GM19023 (cell line): ENCODE results near the gene P4HB.
"Not testable (repeated sequence)": the region's sequence is repeated elsewhere in the genome, so short reads cannot be mapped to it uniquely, and the experiment has no call there.

ENCODE experiments used
- ATAC-seq: cut with Tn5 transposase; IDR thresholded peaks from one replicate; pipeline ENCODE4 v1.9.1; 2021; ENCODE audit warnings: mild to moderate bottlenecking, moderate library complexity; ENCODE audit not compliant: unreplicated experiment

Gene P4HB

GRCh38 chr17:81849457-81849856 lies 10.9 kb downstream of the P4HB start:
- no peak for ATAC-seq

- no peak for ATAC-seq
Measured at GRCh38 chr17:81846743-81847689, 13.3 kb downstream of the P4HB start.

GRCh38 chr17:81845881-81846742 lies 14.2 kb downstream of the P4HB start:
- ATAC-seq: no peak

GRCh38 chr17:81845361-81845760 lies 15.0 kb downstream of the P4HB start:
- ATAC-seq: no peak

- no peak for ATAC-seq
Measured at GRCh38 chr17:81844887-81845286, 15.4 kb downstream of the P4HB start.

- ATAC-seq: no peak
Measured at GRCh38 chr17:81844327-81844851, 15.9 kb downstream of the P4HB start.

GRCh38 chr17:81843713-81844326 lies 16.5 kb downstream of the P4HB start:
- no peak for ATAC-seq

GRCh38 chr17:81842725-81843504 lies 17.4 kb downstream of the P4HB start:
- no peak for ATAC-seq

GRCh38 chr17:81842378-81842724 lies 18.0 kb downstream of the P4HB start:
- no peak for ATAC-seq

GRCh38 chr17:81841866-81842265 lies 18.5 kb downstream of the P4HB start:
- no peak for ATAC-seq

GRCh38 chr17:81840826-81841778 lies 19.2 kb downstream of the P4HB start:
- ATAC-seq: no peak

GRCh38 chr17:81840059-81840458 lies 20.3 kb downstream of the P4HB start:
- not testable (repeated sequence) for ATAC-seq

GRCh38 chr17:81839301-81839700 lies 21.0 kb downstream of the P4HB start:
- no peak for ATAC-seq

- no peak for ATAC-seq
Measured at GRCh38 chr17:81838753-81839255, 21.5 kb downstream of the P4HB start.

- no peak for ATAC-seq
Measured at GRCh38 chr17:81837641-81838040, 22.7 kb downstream of the P4HB start.

- ATAC-seq: no peak
Measured at GRCh38 chr17:81834831-81835267, 25.5 kb downstream of the P4HB start, which contains the start of gene PPP1R27. TSS of gene PPP1R27 (minus strand) at chr17:81835050. CDS start at chr17:81834953, 97 bp downstream.

- ATAC-seq: no peak
Measured at GRCh38 chr17:81833921-81834830, 26.2 kb downstream of the P4HB start.
